ENCODE measurements around the gene CLEC1A. TPM values are rescaled to one million over a fixed set of nuclear protein-coding genes. Genes with fewer than 3 reads are reported as not detected.

Gene CLEC1A
- total and polyA plus RNA-seq, 2 experiments from 2014 or later = not detected

GRCh38 chr12:10101648-10102220 lies 2.9 kb upstream of the CLEC1A start:
- WGBS, 2 experiments (ENCODE audit: low coverage in 1 of 2, low lambda C conversion rate in 2 of 2, missing lambda C conversion rate in 2 of 2) = 86 to 100% methylated on average over 1 of the region's 1 CpG
- Histone ChIP-seq H3K9ac (peak overlapping the region; percentile 50; the same call in 1 of the 2 replicates), H3K4me2 (ENCODE audit: unreplicated experiment) (peak overlapping the region; percentile 74), H3K79me2 (ENCODE audit: insufficient read depth) (no peaks in the 10 kb centered on the region), H3K9me2 (ENCODE audit: insufficient read depth) (no peaks in the 10 kb centered on the region), H3K27ac (peak overlapping the region; percentile 75), H3K4me3 (peak overlapping the region; percentile 61), H4K20me1 (ENCODE audit: insufficient read depth) (no peaks in the 10 kb centered on the region), H3F3A (ENCODE audit: insufficient read depth) (peaks cover 19% of the 10 kb centered on the region), H2AFZ (no peak overlapping the region), H3K4me1 (ENCODE audit: insufficient read depth) (peaks cover 15% of the 10 kb centered on the region), H3K9me3 (ENCODE audit: low read depth) (no peaks in the 10 kb centered on the region), H3K27me3 (replicated peaks; ENCODE audit: insufficient read depth) (no peaks in the 10 kb centered on the region), H3K36me3 (ENCODE audit: low read depth) (no peaks in the 10 kb centered on the region)
- in situ Hi-C loops (cut with MboI) = no loop called here
- TF ChIP-seq EZH2phosphoT487 (IDR thresholded peaks at IDR 0.05; ENCODE audit: insufficient read depth, low read depth) (no peak), EZH2 (IDR thresholded peaks at IDR 0.05; ENCODE audit: insufficient read depth, poor library complexity, severe bottlenecking) (no peak)
- peak; percentile 20 for DNase-seq

GRCh38 chr12:10101042-10101579 lies 2.3 kb upstream of the CLEC1A start:
- Histone ChIP-seq H3K27me3 (replicated peaks; ENCODE audit: insufficient read depth) (no peaks in the 10 kb centered on the region), H4K20me1 (ENCODE audit: insufficient read depth) (no peaks in the 10 kb centered on the region), H3K79me2 (ENCODE audit: insufficient read depth) (no peaks in the 10 kb centered on the region), H3K9me3 (ENCODE audit: low read depth) (no peaks in the 10 kb centered on the region), H3F3A (ENCODE audit: insufficient read depth) (peaks cover 19% of the 10 kb centered on the region), H3K4me2 (ENCODE audit: unreplicated experiment) (peak overlapping the region; percentile 74), H3K4me3 (peak overlapping the region; percentile 61), H3K27ac (peak overlapping the region; percentile 75), H2AFZ (peak overlapping the region; percentile 61), H3K36me3 (ENCODE audit: low read depth) (no peaks in the 10 kb centered on the region), H3K9me2 (ENCODE audit: insufficient read depth) (no peaks in the 10 kb centered on the region), H3K9ac (peak overlapping the region; percentile 50; the same call in 1 of the 2 replicates), H3K4me1 (ENCODE audit: insufficient read depth) (peaks cover 15% of the 10 kb centered on the region)
- peak; percentile 88 for DNase-seq
- no peak for TF ChIP-seq EZH2 (IDR thresholded peaks at IDR 0.05; ENCODE audit: insufficient read depth, poor library complexity, severe bottlenecking)
- no peak for TF ChIP-seq EZH2phosphoT487 (IDR thresholded peaks at IDR 0.05; ENCODE audit: insufficient read depth, low read depth)
- in situ Hi-C loops (cut with MboI) = no loop called here
- 1% methylated on average over 5 of the region's 5 CpGs for WGBS, 2 experiments (ENCODE audit: low coverage in 1 of 2, low lambda C conversion rate in 2 of 2, missing lambda C conversion rate in 2 of 2)

- H3K9me3 ChIP-seq (ENCODE audit: low read depth) = no peaks in the 10 kb centered on the region
- in situ Hi-C loops (cut with MboI) = no loop called here
- WGBS, 2 experiments (ENCODE audit: low coverage in 1 of 2, low lambda C conversion rate in 2 of 2, missing lambda C conversion rate in 2 of 2) = 30 to 32% methylated on average over 3 of the region's 3 CpGs
- no peaks in the 10 kb centered on the region for H3K79me2 ChIP-seq (ENCODE audit: insufficient read depth)
- no peak for TF ChIP-seq EZH2 (IDR thresholded peaks at IDR 0.05; ENCODE audit: insufficient read depth, poor library complexity, severe bottlenecking)
- TF ChIP-seq EZH2phosphoT487 (IDR thresholded peaks at IDR 0.05; ENCODE audit: insufficient read depth, low read depth) = no peak
- H2AFZ ChIP-seq = peak overlapping the region; percentile 38; the same call in 1 of the 2 replicates
- H3K9me2 ChIP-seq (ENCODE audit: insufficient read depth) = no peaks in the 10 kb centered on the region
- H3K36me3 ChIP-seq (ENCODE audit: low read depth) = no peaks in the 10 kb centered on the region
- no peak overlapping the region for H3K27ac ChIP-seq
- H3K4me2 ChIP-seq (ENCODE audit: unreplicated experiment) = no peak overlapping the region
- peaks cover 19% of the 10 kb centered on the region for H3F3A ChIP-seq (ENCODE audit: insufficient read depth)
- H3K9ac ChIP-seq = no peak overlapping the region
- H3K4me3 ChIP-seq = no peak overlapping the region
- peak; percentile 8 for DNase-seq
- H3K4me1 ChIP-seq (ENCODE audit: insufficient read depth) = peaks cover 15% of the 10 kb centered on the region
- H3K27me3 ChIP-seq (replicated peaks; ENCODE audit: insufficient read depth) = no peaks in the 10 kb centered on the region
- no peaks in the 10 kb centered on the region for H4K20me1 ChIP-seq (ENCODE audit: insufficient read depth)
Measured at GRCh38 chr12:10097521-10097920, 1.3 kb downstream of the CLEC1A start.

GRCh38 chr12:10095971-10096370 lies 2.8 kb downstream of the CLEC1A start:
- no peaks in the 10 kb centered on the region for H3K9me3 ChIP-seq (ENCODE audit: low read depth)
- no peak overlapping the region for H2AFZ ChIP-seq
- no peaks in the 10 kb centered on the region for H3K9me2 ChIP-seq (ENCODE audit: insufficient read depth)
- no peak overlapping the region for H3K9ac ChIP-seq
- 0 out of 2 replicates have a peak, but pooled peaks cover 4% of the 10 kb centered on the region for H3K4me1 ChIP-seq (ENCODE audit: insufficient read depth)
- in situ Hi-C loops (cut with MboI) = no loop called here
- no peaks in the 10 kb centered on the region for H3K27me3 ChIP-seq (replicated peaks; ENCODE audit: insufficient read depth)
- H3K79me2 ChIP-seq (ENCODE audit: insufficient read depth) = no peaks in the 10 kb centered on the region
- WGBS, 2 experiments (ENCODE audit: low coverage in 1 of 2, low lambda C conversion rate in 2 of 2, missing lambda C conversion rate in 2 of 2) = 94 to 96% methylated on average over 3 of the region's 3 CpGs
- no peaks in the 10 kb centered on the region for H4K20me1 ChIP-seq (ENCODE audit: insufficient read depth)
- peaks cover 7% of the 10 kb centered on the region; the same call in 1 of the 2 replicates for H3F3A ChIP-seq (ENCODE audit: insufficient read depth)
- H3K4me3 ChIP-seq = no peak overlapping the region
- TF ChIP-seq EZH2 (IDR thresholded peaks at IDR 0.05; ENCODE audit: insufficient read depth, poor library complexity, severe bottlenecking) = no peak
- TF ChIP-seq EZH2phosphoT487 (IDR thresholded peaks at IDR 0.05; ENCODE audit: insufficient read depth, low read depth) = no peak
- no peak overlapping the region for H3K4me2 ChIP-seq (ENCODE audit: unreplicated experiment)
- DNase-seq = no peak
- no peaks in the 10 kb centered on the region for H3K36me3 ChIP-seq (ENCODE audit: low read depth)
- no peak overlapping the region for H3K27ac ChIP-seq

Measured in GM23248 (cell line).